IPS-18c (cell line): ENCODE measurements around the gene MPHOSPH8.

Experiments used
- H3K4me3 ChIP-seq: 2 replicates; pipeline ENCODE4 v1.7.0; 2013; ENCODE audit warnings: low read depth, mild to moderate bottlenecking, low read length, moderate library complexity; ENCODE audit not compliant: insufficient read depth
- H3K9me3 ChIP-seq: one replicate; pipeline ENCODE4 v1.6.1; 2013; ENCODE audit warnings: mild to moderate bottlenecking, low read length, moderate library complexity; ENCODE audit not compliant: control insufficient read depth, insufficient read depth

Gene MPHOSPH8, protein sequence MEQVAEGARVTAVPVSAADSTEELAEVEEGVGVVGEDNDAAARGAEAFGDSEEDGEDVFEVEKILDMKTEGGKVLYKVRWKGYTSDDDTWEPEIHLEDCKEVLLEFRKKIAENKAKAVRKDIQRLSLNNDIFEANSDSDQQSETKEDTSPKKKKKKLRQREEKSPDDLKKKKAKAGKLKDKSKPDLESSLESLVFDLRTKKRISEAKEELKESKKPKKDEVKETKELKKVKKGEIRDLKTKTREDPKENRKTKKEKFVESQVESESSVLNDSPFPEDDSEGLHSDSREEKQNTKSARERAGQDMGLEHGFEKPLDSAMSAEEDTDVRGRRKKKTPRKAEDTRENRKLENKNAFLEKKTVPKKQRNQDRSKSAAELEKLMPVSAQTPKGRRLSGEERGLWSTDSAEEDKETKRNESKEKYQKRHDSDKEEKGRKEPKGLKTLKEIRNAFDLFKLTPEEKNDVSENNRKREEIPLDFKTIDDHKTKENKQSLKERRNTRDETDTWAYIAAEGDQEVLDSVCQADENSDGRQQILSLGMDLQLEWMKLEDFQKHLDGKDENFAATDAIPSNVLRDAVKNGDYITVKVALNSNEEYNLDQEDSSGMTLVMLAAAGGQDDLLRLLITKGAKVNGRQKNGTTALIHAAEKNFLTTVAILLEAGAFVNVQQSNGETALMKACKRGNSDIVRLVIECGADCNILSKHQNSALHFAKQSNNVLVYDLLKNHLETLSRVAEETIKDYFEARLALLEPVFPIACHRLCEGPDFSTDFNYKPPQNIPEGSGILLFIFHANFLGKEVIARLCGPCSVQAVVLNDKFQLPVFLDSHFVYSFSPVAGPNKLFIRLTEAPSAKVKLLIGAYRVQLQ

GRCh38 chr13:19633479-19634255 is at the start of gene MPHOSPH8:
Gene MPHOSPH8, plus strand, starts transcription at chr13:19633659. Its CDS starts 90 bp downstream, at chr13:19633749.
- no peaks in the 10 kb centered on the region for H3K9me3 ChIP-seq
- peak within 1 kb of the TSS; percentile 93 for H3K4me3 ChIP-seq

DNA sequence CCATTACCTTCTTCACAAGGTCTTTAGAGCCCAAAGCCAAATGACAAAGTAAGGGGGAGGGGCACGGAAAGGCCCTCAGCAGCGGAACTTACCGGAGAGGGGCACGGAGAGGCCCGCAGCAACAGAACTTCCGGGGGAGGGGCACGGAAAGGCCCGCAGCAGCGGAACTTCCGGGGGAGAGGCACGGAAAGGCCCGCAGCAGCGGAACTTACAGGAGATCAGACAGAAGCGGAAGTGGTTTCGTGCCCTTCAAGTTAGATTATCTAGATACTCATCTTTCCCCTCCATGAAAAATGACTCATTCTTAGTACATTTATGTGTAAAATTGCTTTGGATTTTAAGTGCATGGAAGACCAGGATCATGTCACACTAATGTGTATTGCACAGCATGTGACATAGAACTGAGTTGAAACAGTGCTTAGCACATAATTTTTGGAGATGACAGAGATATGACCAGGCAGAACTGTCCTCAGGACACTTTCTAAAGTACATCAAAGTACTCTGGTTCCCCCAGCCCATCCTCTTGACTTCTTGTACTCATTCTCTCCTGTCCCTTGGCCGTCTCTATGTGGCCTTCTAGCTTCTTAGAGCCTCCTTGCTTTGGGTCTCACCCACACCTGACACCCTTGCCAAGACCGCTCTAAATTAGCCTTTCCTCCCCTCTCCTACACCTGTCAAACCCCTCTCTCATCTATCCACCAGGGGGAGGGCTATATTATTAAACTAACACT is 46.4 kb upstream of the MPHOSPH8 start:
- Histone ChIP-seq H3K4me3 (peak overlapping the region; percentile 26; the same call in 1 of the 2 replicates), H3K9me3 (no peaks in the 10 kb centered on the region)

GRCh38 chr13:19587635-19588300 is 45.7 kb upstream of the MPHOSPH8 start:
- no peaks in the 10 kb centered on the region for H3K9me3 ChIP-seq
- H3K4me3 ChIP-seq, result no peak overlapping the region

GRCh38 chr13:19589312-19589711 is 44.1 kb upstream of the MPHOSPH8 start:
- H3K9me3 ChIP-seq, result no peaks in the 10 kb centered on the region
- H3K4me3 ChIP-seq, result no peak overlapping the region

- Histone ChIP-seq H3K4me3 (no peak overlapping the region), H3K9me3 (no peaks in the 10 kb centered on the region)
These were observed 43.0 kb upstream of the MPHOSPH8 start for GRCh38 chr13:19590423-19590822.

GRCh38 chr13:19591864-19592263 is 41.6 kb upstream of the MPHOSPH8 start:
- no peak overlapping the region for H3K4me3 ChIP-seq
- no peaks in the 10 kb centered on the region for H3K9me3 ChIP-seq

DNA sequence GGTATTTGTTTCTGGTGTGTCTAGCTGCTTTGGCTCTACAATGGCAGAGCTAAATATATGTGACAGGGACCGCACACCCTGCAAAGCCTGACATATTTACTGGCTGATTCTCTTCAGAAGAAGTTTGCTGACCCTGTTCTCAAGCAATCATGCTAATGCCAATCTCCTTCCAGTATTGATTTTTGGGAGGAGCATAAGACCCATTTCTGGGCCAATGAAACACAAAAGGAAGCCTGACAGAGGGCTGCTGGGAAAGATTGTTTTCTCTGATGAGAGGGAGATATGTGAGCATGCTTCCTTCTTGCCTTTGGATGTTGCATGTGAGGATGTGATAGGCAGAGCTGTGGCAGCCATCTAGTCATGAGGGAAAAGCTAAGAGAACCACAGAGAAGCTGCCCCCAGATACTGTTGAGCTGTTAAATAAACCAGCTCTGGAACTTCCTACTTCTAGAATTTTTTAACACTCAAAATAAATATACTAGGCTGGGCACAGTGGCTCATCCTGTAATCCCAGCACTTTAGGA is 40.7 kb upstream of the MPHOSPH8 start:
- H3K9me3 ChIP-seq, result no peaks in the 10 kb centered on the region
- H3K4me3 ChIP-seq, result no peak overlapping the region

DNA sequence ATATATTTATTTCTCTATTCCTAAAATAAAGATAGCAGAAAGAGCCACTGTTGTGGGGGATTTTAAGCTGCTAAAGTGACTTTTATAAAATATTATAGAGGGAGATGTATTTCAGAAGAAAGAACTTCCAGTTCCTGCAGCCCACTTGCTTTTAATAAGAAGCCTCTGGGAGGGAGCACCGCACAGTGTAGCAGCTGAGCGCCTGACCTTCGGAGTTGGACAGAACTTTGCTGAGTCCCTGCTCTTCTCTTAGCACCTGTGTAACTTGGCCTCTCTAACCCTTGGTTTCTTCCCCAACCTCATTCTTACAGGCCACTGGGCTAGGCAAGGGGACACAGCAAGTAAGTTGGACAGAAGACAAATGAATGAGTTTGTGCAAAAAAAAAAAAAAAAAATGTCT is 37.4 kb upstream of the MPHOSPH8 start:
- H3K9me3 ChIP-seq, result no peaks in the 10 kb centered on the region
- H3K4me3 ChIP-seq, result no peak overlapping the region

DNA sequence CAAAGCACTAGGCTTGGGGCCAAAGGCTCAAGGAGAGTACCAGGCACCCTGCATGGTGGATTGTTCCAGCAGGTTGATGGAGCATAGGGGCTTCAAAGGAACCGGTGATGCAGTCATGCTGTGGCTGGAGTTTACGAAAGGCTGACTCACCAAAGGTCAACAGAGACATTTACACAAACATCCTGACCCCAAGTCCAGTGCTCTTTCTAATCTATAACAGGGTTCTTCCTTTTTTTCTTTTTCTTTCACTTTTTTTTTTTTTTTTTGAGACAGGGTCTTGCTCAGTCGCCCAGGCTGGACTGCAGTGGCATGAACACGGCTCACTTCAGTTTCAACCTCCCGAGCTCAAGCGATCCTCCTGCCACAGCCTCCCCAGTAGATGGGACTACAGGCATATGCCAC is 36.5 kb upstream of the MPHOSPH8 start:
- Histone ChIP-seq H3K9me3 (no peaks in the 10 kb centered on the region), H3K4me3 (no peak overlapping the region)

DNA sequence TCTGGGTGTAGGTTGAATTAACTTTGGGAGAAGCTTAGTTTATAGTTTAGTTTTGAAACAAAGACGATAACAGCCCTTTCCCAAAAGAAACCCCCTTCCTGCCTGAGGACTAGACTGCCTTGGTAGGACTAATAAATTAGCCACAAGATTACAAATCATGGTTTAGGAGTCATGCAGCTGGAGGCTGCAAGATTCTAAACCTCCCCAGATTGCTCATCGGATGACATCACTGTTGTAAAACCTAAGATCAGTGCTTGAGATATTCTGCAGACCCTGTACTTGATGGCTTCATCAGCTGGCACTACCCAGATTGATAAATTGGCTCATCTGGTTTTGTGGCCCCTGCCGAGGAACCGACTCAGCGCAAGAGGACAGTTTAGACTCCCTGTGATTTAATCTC is 35.9 kb upstream of the MPHOSPH8 start:
- Histone ChIP-seq H3K9me3 (no peaks in the 10 kb centered on the region), H3K4me3 (no peak overlapping the region)

DNA sequence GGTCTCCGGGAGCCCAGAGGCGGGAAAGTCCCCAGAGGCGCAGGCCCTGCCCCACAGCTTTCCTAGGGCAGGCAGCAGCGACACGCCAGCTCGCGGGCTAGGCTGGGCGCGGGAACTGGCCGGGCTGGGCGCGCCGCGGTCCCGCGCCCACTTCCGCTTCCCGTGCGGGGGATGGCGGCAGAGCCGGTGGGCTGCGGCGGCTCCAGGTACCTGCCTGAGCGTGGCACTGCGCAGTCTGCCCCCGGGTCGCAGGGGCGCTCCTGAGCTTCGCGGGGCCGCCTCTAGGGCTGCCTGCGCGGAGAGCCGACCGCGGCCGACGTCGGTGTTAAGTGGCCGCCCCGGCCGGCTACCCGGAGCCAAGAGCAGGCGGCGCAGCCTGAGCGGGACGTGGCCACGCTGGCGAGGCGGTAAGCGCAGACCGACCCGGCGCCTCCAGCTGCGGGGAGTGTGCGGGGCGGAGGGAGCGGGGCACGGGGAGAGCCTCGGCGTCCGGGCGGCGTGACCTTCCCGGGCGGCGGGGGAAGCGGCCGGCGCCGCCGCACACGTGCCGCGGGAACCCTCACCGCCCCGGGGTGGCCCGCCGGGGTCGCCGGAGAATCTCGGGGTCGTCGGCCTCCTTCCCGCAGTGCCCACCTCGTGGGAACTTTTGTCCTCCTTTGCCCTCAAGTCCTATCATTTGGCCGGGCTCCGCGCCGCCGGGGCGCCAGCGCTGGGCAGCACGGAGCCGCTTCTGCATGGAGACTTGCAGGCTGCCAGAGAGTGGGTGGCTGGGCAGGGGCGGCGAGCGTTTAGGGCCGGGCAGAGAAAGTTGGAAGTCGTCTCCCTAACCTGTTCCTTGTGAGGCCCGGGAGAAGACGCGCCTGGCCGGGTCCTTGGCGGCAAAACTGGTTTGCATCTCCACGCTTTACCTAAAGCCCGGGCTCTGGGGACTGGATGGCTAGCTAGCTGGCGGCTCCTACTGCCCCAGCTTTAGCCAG is 31.4 kb upstream of the MPHOSPH8 start:
- H3K4me3 ChIP-seq, result peak overlapping the region; percentile 47
- peaks cover 4% of the 10 kb centered on the region for H3K9me3 ChIP-seq

- peaks cover 4% of the 10 kb centered on the region for H3K9me3 ChIP-seq
- no peak overlapping the region for H3K4me3 ChIP-seq
These were observed 29.2 kb upstream of the MPHOSPH8 start for GRCh38 chr13:19604306-19604705.

GRCh38 chr13:19605161-19605955 is 28.1 kb upstream of the MPHOSPH8 start:
- Histone ChIP-seq H3K4me3 (no peak overlapping the region), H3K9me3 (peaks cover 4% of the 10 kb centered on the region)

DNA sequence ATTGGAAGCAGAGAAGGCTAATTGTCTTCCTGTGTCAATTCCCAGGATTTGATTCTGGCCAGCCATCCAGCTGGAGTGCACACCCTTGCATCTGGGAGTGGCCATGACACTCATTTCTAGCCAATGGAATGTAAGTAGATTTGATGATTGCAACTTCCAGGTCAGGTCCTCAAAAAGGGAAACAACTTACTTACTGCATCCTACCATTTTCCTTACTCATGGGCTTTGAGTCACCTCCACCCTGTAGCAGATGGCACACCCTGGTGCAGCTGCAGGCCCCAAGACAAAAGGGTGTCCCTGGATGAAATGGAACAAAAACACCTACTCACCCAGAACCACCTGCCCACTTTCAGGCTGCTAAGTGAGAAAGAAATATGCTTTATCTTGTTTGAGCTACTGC is 27.3 kb upstream of the MPHOSPH8 start:
- Histone ChIP-seq H3K4me3 (no peak overlapping the region), H3K9me3 (peaks cover 4% of the 10 kb centered on the region)
